K562 (cell line): ENCODE data around the gene LPCAT1. TPM values are rescaled to one million over a fixed set of nuclear protein-coding genes. Genes with fewer than 3 reads are reported as not detected.
"Not testable (repeated sequence)": the region's sequence is repeated elsewhere in the genome, so short reads cannot be mapped to it uniquely, and the experiment has no call there.

Source experiments
- ATAC-seq: fragments of 200-7000 bp; cut with Tn5 transposase; 3 replicates; pipeline ENCODE4 v1.9.1; 2020; ENCODE audit warnings: moderate library complexity
- BruUV-seq: library from RNA; stranded (reverse); fragments of 400-500 nt; replicated peaks from 2 replicates; lab custom pipeline; 2021; lab: Mats Ljungman, UMichigan
- CTCF ChIA-PET: fragments of 300-600 bp; formaldehyde crosslinking; extraction: SDS; loops from one replicate; lab custom pipeline; 2021; ENCODE audit warnings: low intra/inter-chr PET ratio; lab: Yijun Ruan, JAX
- POLR2A ChIA-PET: fragments of 300-600, 350-650 bp; sonication (Branson Sonifier 250); formaldehyde crosslinking; extraction: SDS; loops from one replicate; lab custom pipeline; 2021; ENCODE audit warnings: antibody characterized with exemption, inconsistent platforms; lab: Yijun Ruan, JAX
- DNase-seq, 4 experiments: peaks; one replicate each; pipeline versions ENCODE4 v3.0.0 to v3.0.0-alpha.2; 2011 to 2018; ENCODE audit warnings: low spot score in 3 of 4, mixed read lengths in 3 of 4; ENCODE audit errors: extremely low read depth in 1 of 4
- FAIRE-seq: peaks from 2 replicates; lab custom pipeline; 2011; peaks lifted over from hg19 to GRCh38; lab: Jason Lieb, UNC
- H2AFZ ChIP-seq: 2 replicates; pipeline ENCODE4 v1.6.0; 2011; ENCODE audit warnings: low read depth, low read length, control low read depth, inconsistent platforms
- H3K27ac ChIP-seq: fragments of 200-600 bp; 3 replicates; pipeline ENCODE4 v1.8.0; 2011; ENCODE audit warnings: low read depth, mild to moderate bottlenecking, control low read depth, inconsistent platforms, low read length, moderate library complexity, mixed read lengths; ENCODE audit errors: extremely low read depth
- H3K27me3 ChIP-seq, 2 experiments: fragments of 300-600 bp in 1 of 2; 2 replicates in 1 of 2; 3 replicates in 1 of 2; pipeline versions ENCODE4 v1.6.0 to v1.8.0; 2011; ENCODE audit warnings: inconsistent platforms in 2 of 2, low read length in 2 of 2, mild to moderate bottlenecking in 1 of 2, mixed read lengths in 1 of 2, moderate library complexity in 1 of 2; ENCODE audit not compliant: control insufficient read depth in 2 of 2, insufficient read depth in 2 of 2
- H3K36me3 ChIP-seq: fragments of 300-600 bp; 3 replicates; pipeline ENCODE4 v1.8.0; 2011; ENCODE audit warnings: mild to moderate bottlenecking, low read length, inconsistent platforms; ENCODE audit not compliant: control insufficient read depth, insufficient read depth
- H3K4me1 ChIP-seq, 2 experiments: fragments of 200-600 bp in 1 of 2; replicated peaks in 1 of 2; 2 replicates in 1 of 2; 3 replicates in 1 of 2; pipeline versions ENCODE4 v1.5.1 to v1.8.0; 2011; ENCODE audit warnings: inconsistent platforms in 2 of 2, low read length in 2 of 2, mild to moderate bottlenecking in 1 of 2, mixed read lengths in 1 of 2, moderate library complexity in 1 of 2; ENCODE audit not compliant: control insufficient read depth in 2 of 2, insufficient read depth in 2 of 2
- H3K4me2 ChIP-seq: 2 replicates; pipeline ENCODE4 v1.6.1; 2011; ENCODE audit warnings: low read length, control low read depth, inconsistent platforms, mixed read lengths; ENCODE audit not compliant: insufficient read depth
- H3K4me3 ChIP-seq: fragments of 200-600 bp; sonication (generic), shearing (Covaris generic); 2 replicates; pipeline ENCODE4 v1.5.1; 2016; ENCODE audit warnings: control low read depth, inconsistent platforms
- H3K79me2 ChIP-seq: fragments of 200-600 bp; 3 replicates; pipeline ENCODE4 v1.8.0; 2011; ENCODE audit warnings: low read length, inconsistent platforms; ENCODE audit not compliant: control insufficient read depth, insufficient read depth
- H3K9ac ChIP-seq, 2 experiments: 2 replicates each; pipeline versions ENCODE4 v1.6.0 to v1.6.1; 2011; ENCODE audit warnings: low read depth in 2 of 2, low read length in 2 of 2, control low read depth in 1 of 2, inconsistent platforms in 1 of 2, mild to moderate bottlenecking in 1 of 2, mixed read lengths in 1 of 2; ENCODE audit not compliant: insufficient read depth in 1 of 2
- H3K9me1 ChIP-seq: one replicate; pipeline ENCODE4 v1.6.0; 2011; ENCODE audit warnings: inconsistent platforms, mild to moderate bottlenecking, low read length, moderate library complexity; ENCODE audit not compliant: control insufficient read depth, insufficient read depth
- H3K9me3 ChIP-seq: replicated peaks from 2 replicates; pipeline ENCODE4 v1.5.1; 2011; ENCODE audit warnings: low read depth, low read length, inconsistent platforms; ENCODE audit not compliant: control insufficient read depth, insufficient read depth
- H4K20me1 ChIP-seq: replicated peaks from 2 replicates; pipeline ENCODE4 v1.6.1; 2011; ENCODE audit warnings: low read length, inconsistent platforms, mixed read lengths; ENCODE audit not compliant: control insufficient read depth, insufficient read depth
- BCOR ChIP-seq: fragments of 450-650 bp; IDR thresholded peaks from 2 replicates; pipeline ENCODE4 v1.6.1; 2016
- BHLHE40 ChIP-seq: IDR thresholded peaks from 2 replicates; pipeline ENCODE4 v1.6.1; 2011; ENCODE audit warnings: low read length, improper control_type of control experiment
- POLR2G ChIP-seq: fragments of 200-400 bp; formaldehyde crosslinking; IDR thresholded peaks from 2 replicates; pipeline ENCODE4 v1.6.1; 2017; ENCODE audit warnings: low read depth, mild to moderate bottlenecking, antibody characterized with exemption, low read length, moderate library complexity
- WGBS: fragments of 100-300 bp; shearing (Covaris generic); methylation state at CpG from one replicate; pipeline ENCODE4 v1.1.6; 2016; ENCODE audit warnings: low coverage, mixed read lengths; ENCODE audit not compliant: insufficient coverage; ENCODE audit errors: missing lambda C conversion rate; 5-methylcytosine and 5-hydroxymethylcytosine counted together
- in situ Hi-C: fragments of 300-500 bp; cut with MboI; formaldehyde crosslinking; loops from 4 replicates; pipeline ENCODE4 v1.15.0; 2018; ENCODE audit warnings: inconsistent platforms, mixed read lengths
- intact Hi-C: fragments of 100-400 bp; cut with micrococcal nuclease; formaldehyde crosslinking; loops from 2 replicates; pipeline ENCODE4 v1.14.2; 2022
- polyA plus RNA-seq, 8 experiments: library from polyadenylated mRNA; depleted of rRNA in 4 of 8; stranded (reverse) in 5 of 8; unstranded in 3 of 8; fragments of >200 nt; fragmentation: Nextera tagmentation in 2 of 8; fragmentation: Illumina TruSeq in 1 of 8; extraction: Ambion mirVana in 2 of 8; extraction: Trizol in 1 of 8; gene quantifications; 2 replicates each; pipeline versions ENCODE4 v1.2.1 to v1.2.3, GENCODE V29; 2011 to 2014; ENCODE audit warnings: inconsistent platforms in 1 of 8, missing spikeins in 1 of 8
- total RNA-seq, 7 experiments: library from RNA; depleted of rRNA in 6 of 7; stranded (reverse); fragments of >200 nt in 6 of 7; fragmentation: Illumina TruSeq in 2 of 7; extraction: Trizol in 2 of 7; gene quantifications; 2 replicates each; pipeline versions ENCODE4 v1.2.1 to v1.2.3, GENCODE V29; 2011 to 2021; ENCODE audit warnings: low replicate concordance in 1 of 7

The LPCAT1 gene
- total and polyA plus RNA-seq, 9 of the 15 experiments (the other 6 are each of a cell fraction or from before 2014, with no cell fraction given), result 0.14 to 18.4 (median 13.9) TPM

DNA sequence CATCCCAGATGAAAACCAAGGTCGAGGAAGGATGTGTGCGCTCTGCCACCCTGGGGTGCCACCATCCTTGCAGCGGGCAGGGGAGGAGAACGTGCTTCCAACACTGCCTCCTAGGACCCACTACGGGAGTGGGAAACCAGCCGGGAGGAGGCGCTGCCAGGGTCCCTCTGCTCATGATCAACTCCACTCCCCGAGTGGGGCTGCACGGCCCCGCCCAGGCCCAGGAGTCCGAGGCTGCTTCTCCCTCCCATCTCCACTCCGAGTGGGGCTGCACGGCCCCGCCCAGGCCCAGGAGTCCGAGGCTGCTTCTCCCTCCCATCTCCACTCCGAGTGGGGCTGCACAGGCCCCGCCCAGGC, 48.2 kb downstream of the LPCAT1 start:
- CTCF ChIA-PET, result not testable (repeated sequence)
- 0 out of 2 replicates have a peak, but pooled peaks have one; percentile 9 for TF ChIP-seq POLR2G

DNA sequence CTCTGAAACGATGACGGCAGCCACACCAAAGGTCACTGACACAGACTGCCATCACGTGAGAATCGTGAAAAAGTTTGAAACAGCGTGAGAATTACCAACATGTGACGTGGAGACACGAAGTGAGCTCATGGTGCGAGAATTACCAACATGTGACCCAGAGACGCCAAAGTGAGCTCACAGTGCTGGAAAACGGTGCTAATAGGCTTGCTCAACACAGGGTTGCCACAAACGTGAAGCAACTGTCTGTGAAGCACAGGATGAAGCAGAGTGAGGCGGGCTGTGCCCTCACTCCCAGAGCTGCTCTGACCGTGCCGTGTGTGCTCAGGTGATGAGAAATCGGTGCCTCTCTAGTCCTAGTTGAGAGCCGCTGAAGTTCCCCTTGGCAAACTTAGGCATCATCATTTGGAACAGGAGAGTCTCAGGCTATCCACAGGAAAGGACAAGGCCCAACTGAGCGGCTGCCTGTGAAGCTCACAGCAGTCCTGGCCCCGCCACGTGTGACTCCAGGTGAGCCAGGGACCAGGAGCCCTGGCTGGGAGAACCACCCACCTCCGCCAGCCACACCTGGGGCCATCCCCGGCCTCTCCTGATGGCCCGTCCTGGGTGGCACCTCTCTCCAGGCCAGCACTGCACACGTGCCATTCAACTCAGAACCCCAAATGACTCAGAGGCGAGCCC, 48.8 kb downstream of the LPCAT1 start:
- Histone ChIP-seq H3K36me3 (peaks cover 7% of the 10 kb centered on the region; the same call in 2 of the 3 replicates), H3K9ac (peak overlapping the region in 1 of 2 experiments; percentile 13; a peak in 2 of 4 replicates), H3K9me1 (no peaks in the 10 kb centered on the region), H4K20me1 (peaks cover 9% of the 10 kb centered on the region; the same call in 1 of the 2 replicates), H3K79me2 (no peaks in the 10 kb centered on the region), H3K4me2 (no peak overlapping the region), H3K27me3 (no peaks in the 10 kb centered on the region), H3K27ac (no peak overlapping the region; the same call in 2 of the 3 replicates), H3K4me1 (peaks cover 0 to 17% of the 10 kb centered on the region in 2 experiments; a peak in 1 of 5 replicates)
- BruUV-seq, result no TSS peak
- DNase-seq (no peak), FAIRE-seq (no peak), ATAC-seq (no peak)
- POLR2A ChIA-PET, result no interaction called here
- in situ Hi-C loops (no loop called here), intact Hi-C loops (no loop called here)
- CTCF ChIA-PET, result no interaction called here
- TF ChIP-seq BCOR (no peak), BHLHE40 (no peak)
- TF ChIP-seq, all 486 proteins: peak for 0
- Histone ChIP-seq H3K9me3 (no peaks in the 10 kb centered on the region), H2AFZ (no peak overlapping the region), H3K4me3 (no peak overlapping the region)
- WGBS, result 61% methylated on average over 23 of the region's 24 CpGs

More for the DNA sequence above, 48.2 kb downstream of the LPCAT1 start:
- H3K36me3 ChIP-seq, BruUV-seq, H2AFZ ChIP-seq, in situ Hi-C loops, H3K9me1 ChIP-seq, FAIRE-seq, H3K27ac ChIP-seq, H3K4me2 ChIP-seq, H3K79me2 ChIP-seq, DNase-seq, H3K4me3 ChIP-seq, ATAC-seq, H4K20me1 ChIP-seq, H3K9me3 ChIP-seq, H3K27me3 ChIP-seq, intact Hi-C loops: not testable (repeated sequence)
- Histone ChIP-seq H3K4me1 (peaks cover 0 to 19% of the 10 kb centered on the region in 2 experiments; a peak in 1 of 5 replicates), H3K9ac (peak overlapping the region in 1 of 2 experiments; percentile 13; a peak in 2 of 4 replicates)
- WGBS, result 59% methylated on average over 11 of the region's 17 CpGs
- POLR2A ChIA-PET, result interaction anchor here (0.7 kb wide), 1 partner anchor 160 kb away, joined by 3 read pairs; no protein-coding TSS in a partner anchor
